Activated naive CD8-positive, alpha-beta T cell treated with anti-CD3 and anti-CD28 coated beads, Interleukin-2, amount 10 ng/mL, durations not matched to agents 7 days and 5 days (primary cell): ENCODE results near the gene MAPK7. TPM values are rescaled to one million over a fixed set of nuclear protein-coding genes. Genes with fewer than 3 reads are reported as not detected.
A peak's percentile ranks its signal among the peaks of the same experiment; 100 is the strongest.
"Not testable (repeated sequence)": the region's sequence is repeated elsewhere in the genome, so short reads cannot be mapped to it uniquely, and the experiment has no call there.

Experiments
- ATAC-seq: fragments of 150-1000 bp; cut with Tn5 transposase; one replicate; pipeline ENCODE4 v1.10.0; 2021; ENCODE audit warnings: low read depth, moderate library complexity
- POLR2A ChIA-PET: fragments of 350-600 bp; sonication (Branson Sonifier 250); formaldehyde crosslinking; loops from one replicate; lab custom pipeline; 2021; ENCODE audit warnings: antibody characterized with exemption; lab: Charles Lee
- DNase-seq: peaks from one replicate; pipeline ENCODE4 v3.0.0; 2021
- H3K27ac Mint-ChIP-seq: one replicate; pipeline ENCODE4 v1.8.0; 2022; ENCODE audit warnings: mild to moderate bottlenecking, mixed read lengths
- H3K27me3 Mint-ChIP-seq: one replicate; pipeline ENCODE4 v1.8.0; 2022; ENCODE audit warnings: mild to moderate bottlenecking, moderate library complexity, mixed read lengths
- H3K36me3 Mint-ChIP-seq: one replicate; pipeline ENCODE4 v1.8.0; 2021; ENCODE audit warnings: mild to moderate bottlenecking, mixed read lengths
- H3K4me1 Mint-ChIP-seq: one replicate; pipeline ENCODE4 v1.8.0; 2021; ENCODE audit warnings: mixed read lengths
- H3K4me3 Mint-ChIP-seq: one replicate; pipeline ENCODE4 v1.8.0; 2022; ENCODE audit warnings: mild to moderate bottlenecking, moderate library complexity, mixed read lengths
- H3K9me3 Mint-ChIP-seq: one replicate; pipeline ENCODE4 v1.8.0; 2021; ENCODE audit warnings: mixed read lengths
- total RNA-seq, 2 experiments: library from RNA; stranded (reverse); gene quantifications; one replicate each; pipeline ENCODE4 v1.2.3, GENCODE V29; 2021

MAPK7 gene
- total RNA-seq, 2 experiments from 2014 or later: 26.8 to 27.4 TPM

GRCh38 chr17:19346351-19347255 lies 31.7 kb upstream of the MAPK7 start:
- POLR2A ChIA-PET: no interaction called here
- no peaks in the 10 kb centered on the region for H3K9me3 Mint-ChIP-seq
- no peak overlapping the region for H3K27ac Mint-ChIP-seq
- ATAC-seq: no peak
- H3K4me3 Mint-ChIP-seq: no peak overlapping the region
- no peaks in the 10 kb centered on the region for H3K36me3 Mint-ChIP-seq
- peaks cover 9% of the 10 kb centered on the region for H3K27me3 Mint-ChIP-seq
- no peak for DNase-seq
- no peaks in the 10 kb centered on the region for H3K4me1 Mint-ChIP-seq

- Mint-ChIP-seq H3K4me3 (no peak overlapping the region), H3K27me3 (peaks cover 7% of the 10 kb centered on the region), H3K4me1 (no peaks in the 10 kb centered on the region), H3K36me3 (no peaks in the 10 kb centered on the region), H3K9me3 (no peaks in the 10 kb centered on the region), H3K27ac (no peak overlapping the region)
- POLR2A ChIA-PET: no interaction called here
- DNase-seq (no peak), ATAC-seq (no peak)
Observed at GRCh38 chr17:19347323-19348080, 30.8 kb upstream of the MAPK7 start.

GRCh38 chr17:19348081-19348650 lies 30.1 kb upstream of the MAPK7 start:
- DNase-seq (no peak), ATAC-seq (no peak)
- Mint-ChIP-seq H3K9me3 (no peaks in the 10 kb centered on the region), H3K36me3 (no peaks in the 10 kb centered on the region), H3K27me3 (peaks cover 7% of the 10 kb centered on the region), H3K4me1 (no peaks in the 10 kb centered on the region), H3K27ac (no peak overlapping the region), H3K4me3 (no peak overlapping the region)
- POLR2A ChIA-PET: no interaction called here

- H3K27ac Mint-ChIP-seq: no peak overlapping the region
- peaks cover 7% of the 10 kb centered on the region for H3K27me3 Mint-ChIP-seq
- DNase-seq (no peak), ATAC-seq (no peak)
- H3K4me3 Mint-ChIP-seq: no peak overlapping the region
- POLR2A ChIA-PET: no interaction called here
- H3K9me3 Mint-ChIP-seq: no peaks in the 10 kb centered on the region
- no peaks in the 10 kb centered on the region for H3K4me1 Mint-ChIP-seq
- no peaks in the 10 kb centered on the region for H3K36me3 Mint-ChIP-seq
Observed at GRCh38 chr17:19348806-19349205, 29.5 kb upstream of the MAPK7 start.

GRCh38 chr17:19353401-19353800 lies 24.9 kb upstream of the MAPK7 start:
- H3K27ac Mint-ChIP-seq, ATAC-seq, POLR2A ChIA-PET, H3K36me3 Mint-ChIP-seq, H3K4me3 Mint-ChIP-seq, H3K27me3 Mint-ChIP-seq, H3K9me3 Mint-ChIP-seq, DNase-seq, H3K4me1 Mint-ChIP-seq: not testable (repeated sequence)

GRCh38 chr17:19354748-19355147 lies 23.6 kb upstream of the MAPK7 start:
- H3K27me3 Mint-ChIP-seq: peaks cover 7% of the 10 kb centered on the region
- no peaks in the 10 kb centered on the region for H3K4me1 Mint-ChIP-seq
- POLR2A ChIA-PET: no interaction called here
- DNase-seq: no peak
- ATAC-seq: no peak
- H3K27ac Mint-ChIP-seq: no peak overlapping the region
- H3K9me3 Mint-ChIP-seq: no peaks in the 10 kb centered on the region
- no peak overlapping the region for H3K4me3 Mint-ChIP-seq
- no peaks in the 10 kb centered on the region for H3K36me3 Mint-ChIP-seq

GRCh38 chr17:19357351-19357750 lies 20.9 kb upstream of the MAPK7 start:
- H3K4me3 Mint-ChIP-seq: no peak overlapping the region
- no peaks in the 10 kb centered on the region for H3K36me3 Mint-ChIP-seq
- no peak overlapping the region for H3K27ac Mint-ChIP-seq
- peaks cover 1% of the 10 kb centered on the region for H3K4me1 Mint-ChIP-seq
- H3K27me3 Mint-ChIP-seq: peaks cover 7% of the 10 kb centered on the region
- ATAC-seq (no peak), DNase-seq (no peak)
- POLR2A ChIA-PET: no interaction called here
- no peaks in the 10 kb centered on the region for H3K9me3 Mint-ChIP-seq

GRCh38 chr17:19357761-19358160 lies 20.5 kb upstream of the MAPK7 start:
- H3K4me1 Mint-ChIP-seq: peaks cover 1% of the 10 kb centered on the region
- DNase-seq (no peak), ATAC-seq (no peak)
- POLR2A ChIA-PET: no interaction called here
- H3K27me3 Mint-ChIP-seq: peaks cover 7% of the 10 kb centered on the region
- no peaks in the 10 kb centered on the region for H3K36me3 Mint-ChIP-seq
- no peak overlapping the region for H3K27ac Mint-ChIP-seq
- H3K9me3 Mint-ChIP-seq: no peaks in the 10 kb centered on the region
- no peak overlapping the region for H3K4me3 Mint-ChIP-seq

GRCh38 chr17:19359151-19359550 lies 19.1 kb upstream of the MAPK7 start:
- peaks cover 12% of the 10 kb centered on the region for H3K27me3 Mint-ChIP-seq
- no peaks in the 10 kb centered on the region for H3K36me3 Mint-ChIP-seq
- DNase-seq (no peak), ATAC-seq (no peak)
- H3K4me1 Mint-ChIP-seq: peaks cover 3% of the 10 kb centered on the region
- no peaks in the 10 kb centered on the region for H3K9me3 Mint-ChIP-seq
- no peak overlapping the region for H3K4me3 Mint-ChIP-seq
- H3K27ac Mint-ChIP-seq: no peak overlapping the region
- POLR2A ChIA-PET: no interaction called here

- Mint-ChIP-seq H3K27ac (no peak overlapping the region), H3K4me1 (peaks cover 3% of the 10 kb centered on the region), H3K9me3 (no peaks in the 10 kb centered on the region), H3K36me3 (no peaks in the 10 kb centered on the region), H3K4me3 (no peak overlapping the region), H3K27me3 (peaks cover 14% of the 10 kb centered on the region)
- no peak for DNase-seq
- POLR2A ChIA-PET: no interaction called here
- no peak for ATAC-seq
Observed at GRCh38 chr17:19359856-19360255, 18.4 kb upstream of the MAPK7 start.

- POLR2A ChIA-PET: no interaction called here
- Mint-ChIP-seq H3K4me3 (no peak overlapping the region), H3K36me3 (no peaks in the 10 kb centered on the region), H3K27ac (no peak overlapping the region), H3K9me3 (no peaks in the 10 kb centered on the region), H3K4me1 (peaks cover 3% of the 10 kb centered on the region), H3K27me3 (peaks cover 14% of the 10 kb centered on the region)
- ATAC-seq (no peak), DNase-seq (no peak)
Observed at GRCh38 chr17:19360772-19361171, 17.5 kb upstream of the MAPK7 start.

- ATAC-seq (no peak), DNase-seq (no peak)
- Mint-ChIP-seq H3K4me1 (peaks cover 3% of the 10 kb centered on the region), H3K36me3 (no peaks in the 10 kb centered on the region), H3K27ac (no peak overlapping the region), H3K27me3 (peaks cover 19% of the 10 kb centered on the region), H3K4me3 (peak overlapping the region; percentile 13), H3K9me3 (no peaks in the 10 kb centered on the region)
- POLR2A ChIA-PET: no interaction called here
Observed at GRCh38 chr17:19361326-19361725, 17.0 kb upstream of the MAPK7 start.

GRCh38 chr17:19361944-19362276 lies 16.4 kb upstream of the MAPK7 start:
- Mint-ChIP-seq H3K36me3 (no peaks in the 10 kb centered on the region), H3K4me3 (peak overlapping the region; percentile 66), H3K9me3 (no peaks in the 10 kb centered on the region), H3K27me3 (peaks cover 19% of the 10 kb centered on the region), H3K27ac (no peak overlapping the region), H3K4me1 (peaks cover 3% of the 10 kb centered on the region)
- DNase-seq (no peak), ATAC-seq (no peak)
- POLR2A ChIA-PET: interaction anchor here (2.2 kb wide), 1 partner anchor 16 kb away, joined by 13 read pairs; the partner anchor contains the start of gene MAPK7
